ENCODE results near the gene MBD6.
A peak's percentile ranks its signal among the peaks of the same experiment; 100 is the strongest.

Gene MBD6

DNA sequence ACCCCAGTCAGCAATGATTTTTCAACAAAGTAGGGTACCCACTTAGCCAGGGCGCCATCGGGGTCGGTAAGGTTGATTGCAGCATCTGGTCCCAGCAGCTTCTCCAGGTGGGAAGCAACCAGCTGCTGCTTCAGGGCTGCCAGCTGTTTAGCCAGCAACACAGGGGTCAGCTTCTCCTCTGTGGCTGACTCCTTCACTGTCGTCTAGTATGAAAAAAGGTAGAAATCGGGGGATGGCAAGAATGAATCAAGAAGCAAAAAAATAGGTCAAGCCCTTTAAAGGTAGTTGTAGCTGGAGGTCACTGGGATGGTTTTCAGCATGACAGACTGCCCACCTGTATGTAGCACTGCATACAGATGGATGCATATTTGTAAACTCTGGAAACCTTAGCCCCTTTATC, 11.6 kb downstream of the MBD6 start:
- Histone ChIP-seq H3K36me3 (ENCODE audit: control insufficient read depth, insufficient read depth, low read length) (peaks cover 93% of the 10 kb centered on the region), H3K4me1 (ENCODE audit: control insufficient read depth, insufficient read depth, low read length, poor library complexity, severe bottlenecking) (no peaks in the 10 kb centered on the region), H3K27ac (ENCODE audit: low read depth, low read length, severe bottlenecking) (no peak overlapping the region), H3K4me3 (ENCODE audit: extremely low read depth, insufficient read depth, low read length, poor library complexity, severe bottlenecking) (no peak overlapping the region), H3K9me3 (ENCODE audit: control insufficient read depth, low read length) (no peaks in the 10 kb centered on the region)
- 95 to 99% methylated on average over 4 to 5 of the region's 5 CpGs for WGBS, 2 experiments (ENCODE audit: insufficient coverage in 2 of 2)

DNA sequence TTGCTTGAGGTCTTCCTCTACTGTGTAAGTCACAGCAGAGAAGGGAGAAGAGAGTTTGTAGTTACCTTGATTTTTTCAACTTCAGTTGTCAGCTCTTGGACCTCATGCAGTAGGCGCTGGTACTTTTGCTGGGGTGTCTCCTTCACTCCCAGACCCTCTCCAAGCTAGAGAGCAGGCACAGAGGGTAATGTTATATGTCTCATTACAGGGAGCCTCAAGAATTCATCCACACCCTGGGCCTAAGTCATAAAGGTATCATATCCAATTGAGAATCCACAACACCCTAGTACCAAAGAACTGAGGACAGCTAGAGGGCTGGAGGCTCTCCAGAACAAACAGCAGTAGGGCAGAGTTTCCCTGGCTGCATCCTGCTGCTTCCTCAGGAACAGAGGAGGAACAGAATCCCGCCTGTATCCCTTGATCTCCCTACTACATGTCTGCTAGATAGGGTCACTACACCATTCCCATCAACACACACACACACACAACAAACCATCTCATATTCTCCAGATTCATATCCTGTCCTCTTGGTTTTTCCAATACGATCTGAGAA, 12.4 kb downstream of the MBD6 start:
- peaks cover 93% of the 10 kb centered on the region for H3K36me3 ChIP-seq (ENCODE audit: control insufficient read depth, insufficient read depth, low read length)
- H3K27ac ChIP-seq (ENCODE audit: low read depth, low read length, severe bottlenecking): no peak overlapping the region
- no peaks in the 10 kb centered on the region for H3K9me3 ChIP-seq (ENCODE audit: control insufficient read depth, low read length)
- no peak overlapping the region for H3K4me3 ChIP-seq (ENCODE audit: extremely low read depth, insufficient read depth, low read length, poor library complexity, severe bottlenecking)
- WGBS, 2 experiments (ENCODE audit: insufficient coverage in 2 of 2): 90 to 100% methylated on average over 2 of the region's 3 CpGs
- H3K4me1 ChIP-seq (ENCODE audit: control insufficient read depth, insufficient read depth, low read length, poor library complexity, severe bottlenecking): no peaks in the 10 kb centered on the region

DNA sequence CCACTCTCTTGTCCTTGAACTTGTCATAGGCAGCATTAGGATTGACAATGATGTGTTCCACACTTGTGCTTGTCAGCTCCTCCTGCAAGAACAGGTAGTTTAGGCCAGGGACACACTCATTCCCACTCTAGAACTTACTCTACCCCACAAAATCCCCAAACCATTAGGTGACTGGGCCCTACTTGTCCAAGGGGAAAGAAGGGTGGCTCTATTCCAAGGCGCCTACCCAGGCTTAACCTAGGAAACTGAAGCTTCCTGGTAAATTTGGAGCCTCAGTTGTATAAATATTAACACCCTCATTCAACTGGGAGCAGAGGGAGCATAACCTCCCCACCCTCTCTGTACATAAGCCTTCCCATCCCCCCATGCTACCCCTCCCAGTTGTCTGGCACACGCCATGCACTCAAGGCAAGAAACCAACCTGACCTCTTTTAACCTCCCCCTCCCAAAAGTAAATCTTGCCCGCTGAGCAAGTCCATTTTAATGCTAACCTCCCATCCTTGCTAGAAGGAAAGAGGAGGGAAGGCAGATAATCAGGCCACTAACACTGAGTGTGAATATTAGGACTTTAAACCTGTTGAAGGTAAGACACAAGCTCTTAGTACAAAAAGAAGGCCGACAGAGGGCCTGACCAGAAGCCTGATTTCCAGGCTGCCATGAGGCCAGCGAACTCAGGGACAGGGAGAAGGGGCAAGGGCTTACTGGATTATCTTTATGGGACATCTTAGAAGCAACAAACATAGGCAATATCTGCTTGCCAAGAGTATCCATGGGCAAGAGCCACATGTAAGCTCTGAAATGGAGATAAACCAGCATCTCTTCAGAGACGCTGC, 13.4 kb downstream of the MBD6 start:
- Histone ChIP-seq H3K4me1 (ENCODE audit: control insufficient read depth, insufficient read depth, low read length, poor library complexity, severe bottlenecking) (no peaks in the 10 kb centered on the region), H3K27ac (ENCODE audit: low read depth, low read length, severe bottlenecking) (no peak overlapping the region), H3K36me3 (ENCODE audit: control insufficient read depth, insufficient read depth, low read length) (peaks cover 93% of the 10 kb centered on the region), H3K4me3 (ENCODE audit: extremely low read depth, insufficient read depth, low read length, poor library complexity, severe bottlenecking) (no peak overlapping the region), H3K9me3 (ENCODE audit: control insufficient read depth, low read length) (no peaks in the 10 kb centered on the region)
- WGBS, 2 experiments (ENCODE audit: insufficient coverage in 2 of 2): 47 to 72% methylated on average over 3 to 4 of the region's 6 CpGs

DNA sequence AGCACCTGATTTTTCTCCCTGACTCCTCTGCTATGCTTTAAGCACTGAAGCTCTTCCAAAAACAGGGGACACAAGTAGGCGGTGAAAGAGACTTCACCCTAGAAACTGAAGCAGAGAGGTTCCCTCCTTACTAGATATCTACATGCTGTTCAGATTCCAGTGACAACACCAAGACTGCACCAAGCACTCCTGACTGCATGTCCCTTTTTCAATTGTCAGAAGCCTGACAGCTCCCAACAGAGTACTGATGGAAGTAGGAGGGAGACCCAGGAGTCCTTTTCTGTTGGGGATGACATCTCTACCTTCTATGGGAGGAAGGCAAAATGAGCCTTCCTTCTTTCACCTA, 13.9 kb downstream of the MBD6 start:
- Histone ChIP-seq H3K4me1 (ENCODE audit: control insufficient read depth, insufficient read depth, low read length, poor library complexity, severe bottlenecking) (no peaks in the 10 kb centered on the region), H3K4me3 (ENCODE audit: extremely low read depth, insufficient read depth, low read length, poor library complexity, severe bottlenecking) (no peak overlapping the region), H3K9me3 (ENCODE audit: control insufficient read depth, low read length) (no peaks in the 10 kb centered on the region), H3K36me3 (ENCODE audit: control insufficient read depth, insufficient read depth, low read length) (peaks cover 93% of the 10 kb centered on the region), H3K27ac (ENCODE audit: low read depth, low read length, severe bottlenecking) (no peak overlapping the region)
- 86 to 100% methylated on average over 1 of the region's 1 CpG for WGBS, 2 experiments (ENCODE audit: insufficient coverage in 2 of 2)

DNA sequence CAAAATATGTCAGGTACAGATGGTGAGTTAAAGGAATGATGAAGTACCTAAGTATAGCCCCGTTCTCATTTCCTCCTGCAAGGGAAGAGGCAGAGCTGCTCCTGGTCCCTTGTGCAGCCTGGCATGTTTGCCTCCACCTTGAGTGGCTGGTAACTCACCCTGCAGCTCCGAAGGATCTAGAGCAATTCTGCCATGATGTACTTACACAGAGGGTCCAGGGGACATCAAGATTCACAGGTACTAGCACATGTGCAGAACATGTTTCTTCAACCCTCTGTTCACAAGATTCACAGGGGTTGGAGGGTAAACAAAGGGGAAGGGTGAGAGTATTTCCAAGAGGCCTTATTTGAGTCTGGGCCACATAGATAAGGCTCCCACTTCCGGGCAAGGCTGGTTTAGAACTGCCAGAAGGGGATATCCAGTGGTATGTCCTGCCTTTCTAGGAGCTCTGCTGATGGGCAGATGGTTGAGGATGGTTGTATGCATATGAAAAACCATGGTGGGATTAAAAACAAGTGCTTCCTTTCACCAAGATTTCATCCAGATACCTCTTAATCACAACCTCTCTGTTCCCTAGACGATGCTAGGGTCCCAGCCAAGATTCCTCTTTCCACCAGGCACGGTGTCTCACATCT, 16.6 kb downstream of the MBD6 start:
- Histone ChIP-seq H3K4me3 (ENCODE audit: extremely low read depth, insufficient read depth, low read length, poor library complexity, severe bottlenecking) (no peak overlapping the region), H3K27ac (ENCODE audit: low read depth, low read length, severe bottlenecking) (no peak overlapping the region), H3K36me3 (ENCODE audit: control insufficient read depth, insufficient read depth, low read length) (peaks cover 86% of the 10 kb centered on the region), H3K4me1 (ENCODE audit: control insufficient read depth, insufficient read depth, low read length, poor library complexity, severe bottlenecking) (no peaks in the 10 kb centered on the region), H3K9me3 (ENCODE audit: control insufficient read depth, low read length) (no peaks in the 10 kb centered on the region)
- 90 to 93% methylated on average over 3 to 5 of the region's 5 CpGs for WGBS, 2 experiments (ENCODE audit: insufficient coverage in 2 of 2)

DNA sequence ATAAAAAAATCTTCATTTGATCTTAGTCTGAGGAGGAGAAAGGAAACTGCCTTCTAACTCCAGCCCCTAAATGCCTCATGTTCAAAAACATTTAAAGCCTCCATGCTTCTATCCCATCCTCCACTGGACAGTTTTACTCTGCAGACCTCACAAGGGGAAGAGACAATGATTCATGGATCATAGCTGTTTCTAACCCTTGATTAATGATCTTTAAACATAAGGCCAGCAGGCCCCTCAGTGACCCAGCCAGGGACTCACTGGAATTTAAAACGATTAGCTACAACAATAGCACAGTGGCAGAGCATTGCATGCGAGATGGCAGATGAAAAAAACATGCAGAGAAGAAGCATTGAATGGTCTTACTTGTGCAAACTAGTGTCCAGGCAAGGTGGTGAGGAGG, 18.4 kb downstream of the MBD6 start:
- 72 to 92% methylated on average over 2 of the region's 2 CpGs for WGBS, 2 experiments (ENCODE audit: insufficient coverage in 2 of 2)
- Histone ChIP-seq H3K27ac (ENCODE audit: low read depth, low read length, severe bottlenecking) (no peak overlapping the region), H3K9me3 (ENCODE audit: control insufficient read depth, low read length) (no peaks in the 10 kb centered on the region), H3K4me3 (ENCODE audit: extremely low read depth, insufficient read depth, low read length, poor library complexity, severe bottlenecking) (no peak overlapping the region), H3K36me3 (ENCODE audit: control insufficient read depth, insufficient read depth, low read length) (peaks cover 83% of the 10 kb centered on the region), H3K4me1 (ENCODE audit: control insufficient read depth, insufficient read depth, low read length, poor library complexity, severe bottlenecking) (peaks cover 7% of the 10 kb centered on the region)

DNA sequence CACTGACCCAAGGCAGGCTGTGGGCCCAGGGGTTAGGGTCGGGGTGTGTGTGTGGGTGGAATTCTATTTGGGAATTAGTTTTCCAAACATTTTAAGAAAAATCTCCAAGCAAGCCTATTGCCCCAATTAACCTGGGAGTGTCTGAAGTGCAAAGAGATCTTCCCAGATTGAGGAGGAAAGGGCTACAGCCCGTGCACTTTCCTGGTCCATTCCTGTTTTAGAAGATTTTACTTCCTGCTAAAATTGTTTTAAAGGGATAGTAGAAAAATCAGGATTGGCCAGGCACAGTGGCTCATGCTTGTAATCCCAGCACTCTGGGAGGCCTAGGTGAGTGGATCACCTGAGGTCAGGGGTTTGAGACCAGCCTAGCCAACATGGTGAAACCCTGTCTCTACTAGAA, 19.1 kb downstream of the MBD6 start:
- H3K36me3 ChIP-seq (ENCODE audit: control insufficient read depth, insufficient read depth, low read length): peaks cover 76% of the 10 kb centered on the region
- no peaks in the 10 kb centered on the region for H3K9me3 ChIP-seq (ENCODE audit: control insufficient read depth, low read length)
- WGBS, 2 experiments (ENCODE audit: insufficient coverage in 2 of 2): 100% methylated on average over 1 of the region's 2 CpGs

DNA sequence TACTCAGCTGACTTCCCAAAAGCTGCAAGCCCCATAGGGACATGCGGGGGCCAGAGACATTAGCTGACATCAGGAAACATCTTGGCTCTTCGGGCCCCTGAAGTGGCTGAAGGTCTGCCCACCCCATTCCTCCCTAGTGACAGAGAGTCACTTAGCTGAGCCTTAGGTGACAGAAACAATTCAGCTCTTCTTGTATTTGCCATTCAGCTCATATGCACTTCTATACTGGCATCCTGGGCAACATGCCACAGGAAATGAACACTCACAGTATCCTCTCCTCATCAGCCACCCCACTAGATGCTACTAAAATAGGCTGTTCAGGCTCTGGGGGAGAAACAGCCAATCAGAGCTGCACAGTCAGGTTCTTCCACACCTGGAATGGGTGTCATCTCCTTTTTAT, 21.0 kb downstream of the MBD6 start:
- no peaks in the 10 kb centered on the region for H3K9me3 ChIP-seq (ENCODE audit: control insufficient read depth, low read length)
- 96 to 100% methylated on average over 2 of the region's 2 CpGs for WGBS, 2 experiments (ENCODE audit: insufficient coverage in 2 of 2)
- H3K27ac ChIP-seq (ENCODE audit: low read depth, low read length, severe bottlenecking): no peak overlapping the region
- H3K4me1 ChIP-seq (ENCODE audit: control insufficient read depth, insufficient read depth, low read length, poor library complexity, severe bottlenecking): peaks cover 8% of the 10 kb centered on the region
- peaks cover 63% of the 10 kb centered on the region for H3K36me3 ChIP-seq (ENCODE audit: control insufficient read depth, insufficient read depth, low read length)
- H3K4me3 ChIP-seq (ENCODE audit: extremely low read depth, insufficient read depth, low read length, poor library complexity, severe bottlenecking): no peak overlapping the region

More for the DNA sequence above, 19.1 kb downstream of the MBD6 start:
- no peak overlapping the region for H3K27ac ChIP-seq (ENCODE audit: low read depth, low read length, severe bottlenecking)
- H3K4me1 ChIP-seq (ENCODE audit: control insufficient read depth, insufficient read depth, low read length, poor library complexity, severe bottlenecking): peaks cover 8% of the 10 kb centered on the region
- no peak overlapping the region for H3K4me3 ChIP-seq (ENCODE audit: extremely low read depth, insufficient read depth, low read length, poor library complexity, severe bottlenecking)

DNA sequence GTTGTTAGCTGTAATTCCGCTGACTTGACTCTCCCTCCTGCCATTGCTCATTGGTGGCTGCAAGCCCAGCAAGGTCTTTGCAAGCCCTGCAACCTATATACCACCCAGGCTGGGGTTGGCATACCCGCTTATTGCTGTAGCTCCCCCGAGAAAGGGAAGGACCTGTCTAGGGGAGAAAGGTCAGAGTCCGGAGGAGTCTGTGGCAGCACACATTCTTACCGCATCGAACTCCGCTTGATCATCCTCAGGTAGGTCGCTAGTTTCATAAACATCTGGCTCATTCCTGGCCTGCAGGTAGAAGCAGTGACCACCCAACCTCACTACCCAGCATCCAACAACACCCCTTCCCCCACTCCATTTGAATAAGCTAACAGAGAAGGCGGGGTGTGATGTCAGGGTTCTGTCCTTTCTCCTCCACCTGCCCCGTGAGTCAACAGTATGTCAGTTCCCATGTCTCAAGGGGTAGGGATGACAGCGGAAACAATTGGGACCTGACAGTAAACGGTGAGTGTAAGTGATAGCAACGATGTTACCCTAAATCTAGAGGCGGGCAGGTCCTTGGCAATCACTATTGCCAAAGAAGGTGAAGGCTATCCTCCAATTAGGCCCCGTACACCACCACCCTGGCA, 23.3 kb downstream of the MBD6 start:
- Histone ChIP-seq H3K4me3 (ENCODE audit: extremely low read depth, insufficient read depth, low read length, poor library complexity, severe bottlenecking) (peak overlapping the region; percentile 100), H3K27ac (ENCODE audit: low read depth, low read length, severe bottlenecking) (no peak overlapping the region), H3K4me1 (ENCODE audit: control insufficient read depth, insufficient read depth, low read length, poor library complexity, severe bottlenecking) (peaks cover 8% of the 10 kb centered on the region), H3K9me3 (ENCODE audit: control insufficient read depth, low read length) (no peaks in the 10 kb centered on the region), H3K36me3 (ENCODE audit: control insufficient read depth, insufficient read depth, low read length) (peaks cover 40% of the 10 kb centered on the region)
- WGBS, 2 experiments (ENCODE audit: insufficient coverage in 2 of 2): 72 to 81% methylated on average over 7 to 13 of the region's 15 CpGs

DNA sequence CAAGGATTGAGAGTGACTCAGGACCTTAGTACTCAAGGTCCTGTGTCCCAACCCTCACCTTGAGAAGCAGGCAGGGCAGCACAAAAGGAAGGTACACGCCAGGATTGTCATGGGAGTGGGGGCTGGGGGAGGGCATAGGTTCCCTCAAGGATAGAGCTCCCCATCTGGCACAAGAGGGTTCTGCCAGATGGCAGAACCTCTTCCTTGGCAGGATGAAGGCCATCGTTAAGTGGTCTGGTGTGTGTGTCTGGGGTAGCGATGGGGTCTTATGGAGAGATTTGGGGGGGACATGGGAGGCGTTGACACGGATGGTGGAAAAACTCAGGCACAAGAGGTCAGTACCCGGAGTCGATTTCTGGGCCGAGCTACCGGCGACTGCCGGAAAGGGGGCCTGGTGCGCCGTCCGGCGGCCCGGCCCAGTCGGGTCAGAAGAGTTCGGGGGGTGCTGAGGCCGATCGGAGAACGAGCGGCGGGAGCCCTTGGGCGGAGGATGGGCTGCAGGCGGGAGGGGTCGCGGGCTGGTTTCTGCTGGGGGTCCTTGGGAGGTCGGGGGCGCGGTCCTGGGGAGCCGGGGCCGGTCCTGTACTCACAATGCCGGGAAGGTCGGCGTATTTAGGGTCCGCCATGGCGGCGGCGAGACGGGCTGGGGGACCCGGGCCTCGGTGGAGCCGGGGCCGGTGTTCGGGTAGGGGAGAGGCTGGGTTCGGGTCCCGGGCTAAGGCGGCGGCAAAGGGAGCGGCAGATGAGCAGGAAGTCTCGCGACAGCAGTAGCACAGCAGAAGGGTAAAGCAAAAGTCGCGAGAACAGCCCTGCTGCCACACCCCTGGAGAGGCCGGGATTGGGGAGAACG, 24.0 kb downstream of the MBD6 start, which contains the start of gene DCTN2:
DCTN2 (minus strand) TSS at position 755 of the 850 bp plus-strand sequence; CDS start at position 626, 129 bp downstream.
- Histone ChIP-seq H3K27ac (ENCODE audit: low read depth, low read length, severe bottlenecking) (peak within 1 kb of the TSS; percentile 36), H3K9me3 (ENCODE audit: control insufficient read depth, low read length) (no peaks in the 10 kb centered on the region), H3K4me1 (ENCODE audit: control insufficient read depth, insufficient read depth, low read length, poor library complexity, severe bottlenecking) (peaks cover 8% of the 10 kb centered on the region), H3K36me3 (ENCODE audit: control insufficient read depth, insufficient read depth, low read length) (peaks cover 33% of the 10 kb centered on the region), H3K4me3 (ENCODE audit: extremely low read depth, insufficient read depth, low read length, poor library complexity, severe bottlenecking) (peak within 1 kb of the TSS; percentile 100)
- WGBS, 2 experiments (ENCODE audit: insufficient coverage in 2 of 2): 0 to 1% methylated on average over 37 to 56 of the region's 56 CpGs
